Ishikawa (cell line): ENCODE results near the gene UNC93A.

Experiments used
- CEBPB ChIP-seq: IDR thresholded peaks from 2 replicates; pipeline ENCODE4 v1.6.1; 2012
- CREB1 ChIP-seq: IDR thresholded peaks from 2 replicates; pipeline ENCODE4 v1.6.1; 2012; ENCODE audit warnings: low read depth
- EP300 ChIP-seq: IDR thresholded peaks from 2 replicates; pipeline ENCODE4 v1.6.1; 2012; ENCODE audit warnings: borderline replicate concordance
- FOXM1 ChIP-seq: IDR thresholded peaks from 2 replicates; pipeline ENCODE4 v1.6.1; 2012; ENCODE audit warnings: low read depth, borderline replicate concordance
- MAX ChIP-seq: IDR thresholded peaks from 2 replicates; pipeline ENCODE4 v1.6.1; 2012
- NFIC ChIP-seq: IDR thresholded peaks from 2 replicates; pipeline ENCODE4 v1.6.1; 2012
- RAD21 ChIP-seq: IDR thresholded peaks from 2 replicates; pipeline ENCODE4 v1.6.1; 2012; ENCODE audit warnings: low read depth
- REST ChIP-seq: IDR thresholded peaks from 2 replicates; pipeline ENCODE4 v1.6.1; 2012; ENCODE audit warnings: low read depth, mild to moderate bottlenecking
- TCF12 ChIP-seq: IDR thresholded peaks from 2 replicates; pipeline ENCODE4 v1.6.1; 2012; ENCODE audit warnings: low read depth
- TEAD4 ChIP-seq: IDR thresholded peaks from 2 replicates; pipeline ENCODE4 v1.6.1; 2012
- YY1 ChIP-seq: IDR thresholded peaks from 2 replicates; pipeline ENCODE4 v1.6.1; 2012; ENCODE audit warnings: low read depth
- ZBTB7A ChIP-seq: IDR thresholded peaks from 2 replicates; pipeline ENCODE4 v1.6.1; 2012; ENCODE audit warnings: low read depth

GRCh38 chr6:167349631-167350274 lies 58.6 kb downstream of the UNC93A start:
- TF ChIP-seq REST (no peak), NFIC (no peak), YY1 (no peak), EP300 (no peak), CEBPB (no peak), CREB1 (no peak), TCF12 (no peak), RAD21 (no peak), ZBTB7A (no peak), FOXM1 (no peak), MAX (no peak), TEAD4 (no peak)
